GM12878 (cell line): ENCODE results near the gene PYGM.

Experiments
- ATF3 ChIP-seq: IDR thresholded peaks from 2 replicates; pipeline ENCODE4 v1.6.1; 2011; ENCODE audit warnings: low read depth, mild to moderate bottlenecking, low read length, moderate library complexity, borderline replicate concordance; ENCODE audit errors: extremely low read depth
- CTCF ChIP-seq, 3 experiments: IDR thresholded peaks in 2 of 3; conservative IDR thresholded peaks in 1 of 3; 2 replicates each; pipeline ENCODE4 v1.5.1; 2011; ENCODE audit warnings: low read depth in 3 of 3, low read length in 3 of 3, mild to moderate bottlenecking in 3 of 3, control low read depth in 2 of 3, moderate library complexity in 2 of 3, inconsistent platforms in 1 of 3, mixed read lengths in 1 of 3; ENCODE audit not compliant: control insufficient read depth in 2 of 3, insufficient read depth in 1 of 3; ENCODE audit errors: extremely low read depth in 1 of 3
- ESRRA ChIP-seq: IDR thresholded peaks from 2 replicates; pipeline ENCODE4 v1.6.1; 2012; ENCODE audit warnings: mild to moderate bottlenecking, low read length, improper control_type of control experiment
- JUND ChIP-seq: IDR thresholded peaks from 2 replicates; pipeline ENCODE4 v1.6.1; 2012; ENCODE audit warnings: low read depth, mild to moderate bottlenecking, low read length, improper control_type of control experiment, moderate library complexity
- MAX ChIP-seq: IDR thresholded peaks from 2 replicates; pipeline ENCODE4 v1.6.1; 2012; ENCODE audit warnings: low read depth, low read length, improper control_type of control experiment
- NBN ChIP-seq: fragments of 450-650 bp; IDR thresholded peaks from 2 replicates; pipeline ENCODE4 v1.6.1; 2016
- POLR2A ChIP-seq: IDR thresholded peaks from 2 replicates; pipeline ENCODE4 v1.6.1; 2011; ENCODE audit warnings: low read depth, mild to moderate bottlenecking, low read length
- POLR2AphosphoS5 ChIP-seq: IDR thresholded peaks from 2 replicates; pipeline ENCODE4 v1.6.1; 2011; ENCODE audit warnings: mild to moderate bottlenecking, low read length, inconsistent platforms
- SP1 ChIP-seq: IDR thresholded peaks from one replicate; pipeline ENCODE4 v1.6.1; 2011; ENCODE audit warnings: low read depth, low read length
- ZBTB4 ChIP-seq: fragments of 450-650 bp; formaldehyde crosslinking; IDR thresholded peaks from 2 replicates; pipeline ENCODE4 v1.4.0; 2022; ENCODE audit warnings: mild to moderate bottlenecking, moderate library complexity
- ZBTB40 ChIP-seq: fragments of 450-650 bp; IDR thresholded peaks from 2 replicates; pipeline ENCODE4 v1.6.1; 2016; ENCODE audit warnings: mild to moderate bottlenecking, moderate library complexity, borderline replicate concordance
- ZSCAN29 ChIP-seq: fragments of 450-650 bp; IDR thresholded peaks from 2 replicates; pipeline ENCODE4 v1.6.1; 2017; ENCODE audit warnings: mild to moderate bottlenecking, moderate library complexity

- TF ChIP-seq ZSCAN29 (no peak), POLR2AphosphoS5 (0 out of 2 replicates have a peak, but pooled peaks have one; percentile 12), CTCF (IDR thresholded peaks at IDR 0.05 in 2 of 3, conservative IDR thresholded peaks at IDR 0.05 in 1 of 3; ENCODE audit: control insufficient read depth in 2 of 3, extremely low read depth in 1 of 3, insufficient read depth in 1 of 3, low read depth in 3 of 3, low read length in 3 of 3) (no peak), SP1 (no peak), ZBTB4 (CRISPR knock-in tag) (no peak), JUND (no peak), ESRRA (no peak), POLR2A (peak; percentile 51; the same call in 1 of the 2 replicates), ATF3 (no peak), MAX (no peak), NBN (no peak), ZBTB40 (no peak)
Observed at GRCh38 chr11:64759722-64760719, at the start of gene PYGM.
